Activated B cell treated with CpG ODN at 0.5 μM for 24 hours (primary cell): ENCODE results near the gene SYNPO2. TPM values are rescaled to one million over a fixed set of nuclear protein-coding genes. Genes with fewer than 3 reads are reported as not detected.

ENCODE experiments used
- ATAC-seq: fragments of 200-7000 bp; cut with Tn5 transposase; one replicate; pipeline ENCODE4 v1.10.0; 2021; ENCODE audit warnings: low read depth, mild to moderate bottlenecking, moderate library complexity
- CTCF ChIA-PET: fragments of 350-600 bp; sonication (Branson Sonifier 250); formaldehyde crosslinking; loops from one replicate; lab custom pipeline; 2021; ENCODE audit warnings: antibody characterized with exemption; lab: Charles Lee
- POLR2A ChIA-PET: fragments of 350-600 bp; sonication (Branson Sonifier 250); formaldehyde crosslinking; loops from one replicate; lab custom pipeline; 2021; ENCODE audit warnings: antibody characterized with exemption; lab: Charles Lee
- DNase-seq: peaks from one replicate; pipeline ENCODE4 v3.0.0; 2022
- H3K27ac Mint-ChIP-seq: one replicate; pipeline ENCODE4 v1.8.0; 2020; ENCODE audit warnings: mixed read lengths
- H3K27me3 Mint-ChIP-seq: one replicate; pipeline ENCODE4 v1.8.0; 2021; ENCODE audit warnings: mixed read lengths
- H3K36me3 Mint-ChIP-seq: one replicate; pipeline ENCODE4 v1.8.0; 2021; ENCODE audit warnings: low read depth, mixed read lengths
- H3K4me1 Mint-ChIP-seq: one replicate; pipeline ENCODE4 v1.8.0; 2021; ENCODE audit warnings: mixed read lengths
- H3K4me3 Mint-ChIP-seq: one replicate; pipeline ENCODE4 v1.8.0; 2020; ENCODE audit warnings: mild to moderate bottlenecking, mixed read lengths
- H3K9me3 Mint-ChIP-seq: one replicate; pipeline ENCODE4 v1.8.0; 2020; ENCODE audit warnings: mixed read lengths
- CTCF ChIP-seq: fragments of 200-600 bp; IDR thresholded peaks from one replicate; pipeline ENCODE4 v1.8.0; 2022; ENCODE audit warnings: antibody characterized with exemption, mild to moderate bottlenecking
- intact Hi-C: fragments of 100-400 bp; cut with micrococcal nuclease; formaldehyde crosslinking; loops from one replicate; pipeline ENCODE4 v1.15.1; 2024
- total RNA-seq: library from RNA; stranded (reverse); gene quantifications from 2 replicates; pipeline ENCODE4 v1.2.3, GENCODE V29; 2022

SYNPO2 gene
- total RNA-seq, 1 donor from 2014 or later: 0.18 TPM

DNA sequence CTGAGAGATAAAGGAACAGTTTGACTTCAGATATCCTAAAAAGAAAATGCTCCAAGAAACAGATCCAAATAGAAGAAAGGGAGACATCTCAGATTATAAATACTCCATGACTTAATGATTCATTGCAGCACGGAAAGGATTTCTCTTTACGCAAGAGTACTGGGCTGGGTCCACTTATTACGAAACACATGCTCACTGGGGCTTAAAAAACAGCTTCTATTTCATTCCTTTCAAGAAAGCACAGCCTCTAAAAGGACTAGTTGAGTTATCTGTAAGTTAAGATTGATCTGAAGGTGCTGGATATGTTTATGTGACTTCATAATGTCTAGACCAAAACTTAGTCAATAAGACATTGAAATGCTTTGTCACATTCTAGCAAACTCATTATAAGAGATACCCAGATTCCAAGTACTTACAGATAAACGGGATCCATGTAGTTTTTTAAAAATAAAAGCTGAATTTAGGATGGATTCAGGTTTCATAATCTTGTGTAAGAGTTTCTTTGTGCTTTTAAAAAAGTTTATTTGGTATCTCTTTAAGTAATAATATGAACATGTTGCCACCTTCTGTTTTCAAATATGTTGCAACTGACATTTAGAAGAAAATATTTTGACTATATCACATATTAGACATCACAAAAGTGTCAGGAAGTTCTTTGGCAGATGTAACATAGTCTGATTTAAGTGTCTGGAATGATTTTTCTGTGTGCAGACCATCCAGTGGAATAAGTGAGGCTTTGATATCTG is 137.4 kb downstream of the SYNPO2 start:
- ATAC-seq (no peak), DNase-seq (no peak)
- Mint-ChIP-seq H3K27me3 (peaks cover 4% of the 10 kb centered on the region), H3K4me3 (no peak overlapping the region), H3K27ac (no peak overlapping the region), H3K4me1 (no peaks in the 10 kb centered on the region), H3K36me3 (no peaks in the 10 kb centered on the region), H3K9me3 (no peaks in the 10 kb centered on the region)
- CTCF ChIA-PET: no interaction called here
- intact Hi-C loops: no loop called here
- POLR2A ChIA-PET: no interaction called here
- no peak for TF ChIP-seq CTCF

DNA sequence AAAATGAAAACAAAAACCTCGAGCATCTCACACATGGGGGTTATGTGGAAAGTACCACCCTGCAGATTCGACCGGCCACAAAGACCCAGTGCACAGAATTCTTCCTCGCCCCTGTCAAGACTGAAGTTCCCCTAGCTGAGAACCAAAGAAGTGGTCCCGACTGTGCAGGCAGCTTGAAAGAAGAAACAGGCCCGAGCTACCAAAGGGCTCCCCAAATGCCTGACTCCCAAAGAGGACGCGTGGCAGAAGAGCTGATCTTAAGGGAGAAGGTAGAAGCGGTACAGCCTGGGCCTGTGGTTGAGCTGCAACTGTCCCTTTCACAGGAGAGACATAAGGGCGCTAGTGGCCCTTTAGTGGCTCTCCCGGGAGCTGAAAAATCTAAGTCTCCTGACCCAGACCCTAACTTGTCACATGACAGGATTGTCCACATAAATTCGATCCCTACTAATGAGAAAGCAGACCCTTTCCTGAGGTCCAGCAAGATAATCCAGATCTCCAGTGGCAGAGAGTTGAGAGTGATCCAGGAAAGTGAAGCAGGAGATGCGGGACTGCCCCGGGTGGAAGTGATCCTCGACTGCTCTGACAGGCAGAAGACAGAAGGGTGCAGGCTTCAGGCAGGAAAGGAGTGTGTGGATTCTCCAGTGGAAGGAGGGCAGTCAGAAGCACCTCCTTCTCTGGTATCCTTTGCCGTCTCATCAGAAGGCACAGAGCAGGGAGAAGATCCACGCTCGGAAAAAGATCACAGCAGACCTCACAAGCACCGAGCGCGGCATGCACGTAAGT is 138.2 kb downstream of the SYNPO2 start:
- Mint-ChIP-seq H3K9me3 (no peaks in the 10 kb centered on the region), H3K36me3 (no peaks in the 10 kb centered on the region), H3K27ac (no peak overlapping the region), H3K4me1 (no peaks in the 10 kb centered on the region), H3K27me3 (peaks cover 4% of the 10 kb centered on the region), H3K4me3 (no peak overlapping the region)
- DNase-seq (no peak), ATAC-seq (no peak)
- TF ChIP-seq CTCF: no peak
- CTCF ChIA-PET: no interaction called here
- POLR2A ChIA-PET: no interaction called here
- intact Hi-C loops: no loop called here

DNA sequence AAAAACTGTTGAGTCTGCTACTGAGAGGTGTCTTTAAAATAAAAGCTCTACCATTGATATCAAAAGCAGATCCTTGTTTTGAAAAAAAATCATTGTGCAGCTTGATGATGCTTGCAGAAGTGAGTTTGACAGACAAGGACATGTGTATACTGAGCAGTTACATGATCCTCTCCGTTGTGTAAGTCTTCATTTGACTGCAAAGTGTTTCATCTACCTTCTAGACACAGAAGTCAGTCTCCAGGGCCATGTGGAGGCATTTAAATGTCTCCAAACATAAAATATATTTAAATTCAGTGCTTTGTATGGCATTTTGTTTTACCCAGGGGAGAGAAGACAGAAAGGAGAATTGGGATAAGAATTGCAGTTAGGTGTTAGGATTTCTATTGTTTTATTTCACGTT is 139.2 kb downstream of the SYNPO2 start:
- no peak for TF ChIP-seq CTCF
- no peak overlapping the region for H3K27ac Mint-ChIP-seq
- H3K4me3 Mint-ChIP-seq: no peak overlapping the region
- POLR2A ChIA-PET: no interaction called here
- H3K4me1 Mint-ChIP-seq: no peaks in the 10 kb centered on the region
- CTCF ChIA-PET: no interaction called here
- DNase-seq: no peak
- peaks cover 4% of the 10 kb centered on the region for H3K27me3 Mint-ChIP-seq
- intact Hi-C loops: no loop called here
- H3K36me3 Mint-ChIP-seq: no peaks in the 10 kb centered on the region
- ATAC-seq: no peak
- no peaks in the 10 kb centered on the region for H3K9me3 Mint-ChIP-seq

GRCh38 chr4:119028296-119028695 is 139.6 kb downstream of the SYNPO2 start:
- intact Hi-C loops: no loop called here
- H3K27me3 Mint-ChIP-seq: peaks cover under 1% of the 10 kb centered on the region
- H3K27ac Mint-ChIP-seq: no peak overlapping the region
- ChIA-PET POLR2A (no interaction called here), CTCF (no interaction called here)
- H3K4me1 Mint-ChIP-seq: no peaks in the 10 kb centered on the region
- ATAC-seq (no peak), DNase-seq (no peak)
- H3K4me3 Mint-ChIP-seq: no peak overlapping the region
- no peaks in the 10 kb centered on the region for H3K36me3 Mint-ChIP-seq
- no peaks in the 10 kb centered on the region for H3K9me3 Mint-ChIP-seq
- no peak for TF ChIP-seq CTCF

- no peak overlapping the region for H3K4me3 Mint-ChIP-seq
- POLR2A ChIA-PET: no interaction called here
- TF ChIP-seq CTCF: no peak
- DNase-seq (no peak), ATAC-seq (no peak)
- H3K27ac Mint-ChIP-seq: no peak overlapping the region
- no peaks in the 10 kb centered on the region for H3K9me3 Mint-ChIP-seq
- H3K4me1 Mint-ChIP-seq: no peaks in the 10 kb centered on the region
- no peaks in the 10 kb centered on the region for H3K36me3 Mint-ChIP-seq
- peaks cover 1% of the 10 kb centered on the region for H3K27me3 Mint-ChIP-seq
- CTCF ChIA-PET: interaction anchor here (0.9 to 1.2 kb wide), 2 partner anchors 9 to 10 kb away, joined by 3 read pairs; no protein-coding TSS in a partner anchor
- intact Hi-C loops: no loop called here
These were observed 141.3 kb downstream of the SYNPO2 start for GRCh38 chr4:119029847-119030535.
